Measurements from ENCODE around the gene UBE2J2.

DNA sequence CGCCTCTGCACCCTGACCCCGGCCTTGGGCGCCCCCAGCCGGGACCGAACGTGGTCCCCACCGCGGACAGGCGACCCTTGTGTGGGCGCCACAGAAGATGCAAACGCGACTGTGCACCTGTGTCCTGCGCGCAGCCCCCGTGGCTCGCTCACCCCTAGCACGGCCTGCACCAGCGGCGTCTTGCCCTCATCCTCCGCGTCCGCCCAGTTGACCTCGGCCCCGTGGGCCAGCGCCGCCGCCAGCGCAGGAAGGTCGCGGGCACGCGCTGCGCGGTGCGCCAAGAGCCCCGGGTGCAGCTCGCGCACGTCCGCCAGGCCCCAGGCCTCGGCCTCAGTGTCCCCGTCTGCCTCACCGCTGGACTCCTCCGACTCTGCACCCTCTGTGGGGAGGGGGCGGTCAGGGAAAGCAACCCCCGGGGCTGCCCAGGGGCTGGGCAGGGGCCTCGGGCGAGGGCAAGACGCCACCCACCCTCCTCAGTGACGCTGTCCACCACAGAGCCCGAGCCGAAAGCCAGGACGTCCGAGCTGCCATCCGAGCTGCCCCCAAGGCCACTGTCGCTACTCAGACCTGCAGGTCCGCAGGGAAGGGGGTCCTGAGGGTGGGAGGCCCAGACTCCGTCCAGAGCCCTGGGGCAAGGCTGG lies 20.7 kb upstream of the UBE2J2 start:
- TF ChIP-seq EZH2phosphoT487 (IDR thresholded peaks at IDR 0.05; ENCODE audit: insufficient read depth, low read depth) (no peak), EZH2 (IDR thresholded peaks at IDR 0.05; ENCODE audit: insufficient read depth, poor library complexity, severe bottlenecking) (no peak)
